Caco-2 (cell line): ENCODE data around the gene JAK1. TPM values are rescaled to one million over a fixed set of nuclear protein-coding genes. Genes with fewer than 3 reads are reported as not detected.

Experiments
- BruUV-seq: library from RNA; stranded (reverse); fragments of 400-500 nt; replicated peaks from 2 replicates; lab custom pipeline; 2021; lab: Mats Ljungman, UMichigan
- CTCF ChIA-PET: fragments of 300-600 bp; sonication (Branson Sonifier 250); formaldehyde crosslinking; loops from one replicate; lab custom pipeline; 2022; ENCODE audit warnings: antibody characterized with exemption; lab: Charles Lee
- POLR2A ChIA-PET: fragments of 300-600 bp; sonication (Branson Sonifier 250); formaldehyde crosslinking; loops from one replicate; lab custom pipeline; 2022; ENCODE audit warnings: antibody characterized with exemption; lab: Charles Lee
- DNase-seq, 2 experiments: peaks; one replicate each; pipeline versions ENCODE4 v3.0.0 to v3.0.0-alpha.2; 2020 to 2022
- H3K27me3 ChIP-seq: replicated peaks from 2 replicates; pipeline ENCODE4 v1.6.0; 2011; ENCODE audit warnings: low read length; ENCODE audit not compliant: control insufficient read depth, insufficient read depth
- H3K36me3 ChIP-seq: 2 replicates; pipeline ENCODE4 v1.5.1; 2011; ENCODE audit warnings: low read length; ENCODE audit not compliant: control insufficient read depth, insufficient read depth
- H3K4me1 ChIP-seq: fragments of 250-450 bp; sonication (Bioruptor Pico); 2 replicates; pipeline ENCODE4 v1.5.1; 2020; ENCODE audit warnings: mild to moderate bottlenecking
- H3K4me3 ChIP-seq: 2 replicates; pipeline ENCODE4 v1.5.1; 2011; ENCODE audit warnings: low read depth, mild to moderate bottlenecking, control low read depth, low read length
- H3K9me3 ChIP-seq: fragments of 250-450 bp; sonication (Bioruptor Pico); 2 replicates; pipeline ENCODE4 v1.5.1; 2020; ENCODE audit warnings: mild to moderate bottlenecking, moderate library complexity
- H3K27ac Mint-ChIP-seq: one replicate; pipeline ENCODE4 v1.8.0; 2022; ENCODE audit warnings: mixed read lengths; ENCODE audit not compliant: unreplicated experiment
- H3K27me3 Mint-ChIP-seq: one replicate; pipeline ENCODE4 v1.8.0; 2022; ENCODE audit warnings: mixed read lengths; ENCODE audit not compliant: insufficient read depth, unreplicated experiment
- H3K36me3 Mint-ChIP-seq: one replicate; pipeline ENCODE4 v1.8.0; 2022; ENCODE audit warnings: mild to moderate bottlenecking, mixed read lengths; ENCODE audit not compliant: insufficient read depth, unreplicated experiment
- H3K4me1 Mint-ChIP-seq: one replicate; pipeline ENCODE4 v1.8.0; 2022; ENCODE audit warnings: low read depth, mixed read lengths; ENCODE audit not compliant: unreplicated experiment
- H3K4me3 Mint-ChIP-seq: one replicate; pipeline ENCODE4 v1.8.0; 2022; ENCODE audit warnings: mild to moderate bottlenecking, moderate library complexity, mixed read lengths; ENCODE audit not compliant: unreplicated experiment
- H3K9me3 Mint-ChIP-seq: one replicate; pipeline ENCODE4 v1.8.0; 2022; ENCODE audit warnings: mixed read lengths; ENCODE audit not compliant: unreplicated experiment
- intact Hi-C: fragments of 100-400 bp; cut with micrococcal nuclease; formaldehyde crosslinking; loops from one replicate; pipeline ENCODE4 v1.10.0; 2022; ENCODE audit not compliant: unreplicated experiment
- total RNA-seq: library from RNA; stranded (reverse); gene quantifications from 2 replicates; pipeline ENCODE4 v1.2.3, GENCODE V29; 2022
- TF ChIP-seq, protein P1 (sequence below), 2 experiments: fragments of 200-600 bp in 1 of 2; IDR thresholded peaks; 1 replicate in 1 of 2; 2 replicates in 1 of 2; pipeline versions ENCODE4 v1.5.1 to v1.8.0; 2011 to 2022; ENCODE audit warnings: antibody characterized with exemption in 1 of 2, control low read depth in 1 of 2, inconsistent platforms in 1 of 2, low read depth in 1 of 2, low read length in 1 of 2, mild to moderate bottlenecking in 1 of 2, moderate library complexity in 1 of 2; ENCODE audit not compliant: insufficient read depth in 1 of 2, severe bottlenecking in 1 of 2, unreplicated experiment in 1 of 2

JAK1 gene
- total RNA-seq, 1 experiment from 2014 or later: 35.5 TPM

DNA sequence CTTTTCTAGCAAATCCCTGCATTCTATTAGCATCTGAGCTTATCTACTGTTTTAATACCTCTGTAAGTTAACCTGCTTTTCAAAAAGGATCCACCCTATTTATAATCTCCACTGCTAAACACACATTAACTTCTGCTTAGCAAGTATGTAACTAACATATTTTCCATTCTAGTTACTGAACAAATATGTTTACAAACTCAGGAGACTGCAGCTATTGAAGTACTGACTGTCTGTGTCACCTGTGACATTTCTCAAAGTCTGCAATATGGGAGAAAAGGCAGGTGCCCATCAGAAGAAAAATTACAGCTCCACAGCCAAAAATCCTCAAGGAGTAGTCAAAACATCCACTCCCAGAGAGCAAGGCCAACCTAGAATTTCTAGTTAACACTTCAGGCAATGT is 88.3 kb downstream of the JAK1 start:
- CTCF ChIA-PET: no interaction called here
- intact Hi-C loops: no loop called here
- no peak overlapping the region for H3K27ac Mint-ChIP-seq

DNA sequence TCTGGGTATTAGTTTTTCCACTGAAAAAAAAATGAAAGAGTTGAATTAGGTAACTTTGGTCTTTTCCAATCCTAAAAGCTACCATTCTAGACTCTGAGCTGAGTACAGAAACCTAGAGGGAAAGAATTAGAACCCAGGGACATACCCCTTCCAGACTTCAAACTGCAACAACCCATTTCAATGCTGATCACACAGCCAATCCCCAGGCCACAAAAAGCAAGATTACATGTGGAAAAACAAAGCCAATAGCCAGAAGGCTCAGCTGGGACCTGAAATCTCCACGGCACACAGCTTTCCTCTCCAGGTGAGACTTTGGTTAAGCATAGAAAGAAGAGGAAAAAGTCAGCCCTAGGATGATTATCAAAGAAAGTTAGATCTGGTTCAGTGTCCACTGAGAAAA is 88.8 kb downstream of the JAK1 start:
- CTCF ChIA-PET: no interaction called here
- H3K4me3 ChIP-seq: no peak overlapping the region
- POLR2A ChIA-PET: no interaction called here
- no peaks in the 10 kb centered on the region for H3K4me1 ChIP-seq
- no peaks in the 10 kb centered on the region for H3K9me3 ChIP-seq
- Mint-ChIP-seq H3K27me3 (no peaks in the 10 kb centered on the region), H3K4me1 (no peaks in the 10 kb centered on the region), H3K9me3 (no peaks in the 10 kb centered on the region), H3K27ac (no peak overlapping the region), H3K36me3 (peaks cover 18% of the 10 kb centered on the region), H3K4me3 (no peak overlapping the region)
- no peaks in the 10 kb centered on the region for H3K36me3 ChIP-seq
- TF ChIP-seq, protein P1, sequence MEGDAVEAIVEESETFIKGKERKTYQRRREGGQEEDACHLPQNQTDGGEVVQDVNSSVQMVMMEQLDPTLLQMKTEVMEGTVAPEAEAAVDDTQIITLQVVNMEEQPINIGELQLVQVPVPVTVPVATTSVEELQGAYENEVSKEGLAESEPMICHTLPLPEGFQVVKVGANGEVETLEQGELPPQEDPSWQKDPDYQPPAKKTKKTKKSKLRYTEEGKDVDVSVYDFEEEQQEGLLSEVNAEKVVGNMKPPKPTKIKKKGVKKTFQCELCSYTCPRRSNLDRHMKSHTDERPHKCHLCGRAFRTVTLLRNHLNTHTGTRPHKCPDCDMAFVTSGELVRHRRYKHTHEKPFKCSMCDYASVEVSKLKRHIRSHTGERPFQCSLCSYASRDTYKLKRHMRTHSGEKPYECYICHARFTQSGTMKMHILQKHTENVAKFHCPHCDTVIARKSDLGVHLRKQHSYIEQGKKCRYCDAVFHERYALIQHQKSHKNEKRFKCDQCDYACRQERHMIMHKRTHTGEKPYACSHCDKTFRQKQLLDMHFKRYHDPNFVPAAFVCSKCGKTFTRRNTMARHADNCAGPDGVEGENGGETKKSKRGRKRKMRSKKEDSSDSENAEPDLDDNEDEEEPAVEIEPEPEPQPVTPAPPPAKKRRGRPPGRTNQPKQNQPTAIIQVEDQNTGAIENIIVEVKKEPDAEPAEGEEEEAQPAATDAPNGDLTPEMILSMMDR (IDR thresholded peaks at IDR 0.05; ENCODE audit: insufficient read depth in 1 of 2, low read depth in 1 of 2, low read length in 1 of 2, severe bottlenecking in 1 of 2, unreplicated experiment in 1 of 2): no peak
- no TSS peak for BruUV-seq
- DNase-seq: no peak
- H3K27me3 ChIP-seq: no peaks in the 10 kb centered on the region
- intact Hi-C loops: no loop called here

More for the DNA sequence above, 88.3 kb downstream of the JAK1 start:
- Mint-ChIP-seq H3K27me3 (no peaks in the 10 kb centered on the region), H3K9me3 (no peaks in the 10 kb centered on the region), H3K4me1 (no peaks in the 10 kb centered on the region), H3K4me3 (no peak overlapping the region), H3K36me3 (peaks cover 18% of the 10 kb centered on the region)
- no peaks in the 10 kb centered on the region for H3K27me3 ChIP-seq
- H3K9me3 ChIP-seq: no peaks in the 10 kb centered on the region
- POLR2A ChIA-PET: no interaction called here
- H3K4me1 ChIP-seq: no peaks in the 10 kb centered on the region
- no TSS peak for BruUV-seq
- H3K4me3 ChIP-seq: no peak overlapping the region
- TF ChIP-seq, protein P1 (IDR thresholded peaks at IDR 0.05; ENCODE audit: insufficient read depth in 1 of 2, low read depth in 1 of 2, low read length in 1 of 2, severe bottlenecking in 1 of 2, unreplicated experiment in 1 of 2): no peak
- DNase-seq: no peak
- no peaks in the 10 kb centered on the region for H3K36me3 ChIP-seq

DNA sequence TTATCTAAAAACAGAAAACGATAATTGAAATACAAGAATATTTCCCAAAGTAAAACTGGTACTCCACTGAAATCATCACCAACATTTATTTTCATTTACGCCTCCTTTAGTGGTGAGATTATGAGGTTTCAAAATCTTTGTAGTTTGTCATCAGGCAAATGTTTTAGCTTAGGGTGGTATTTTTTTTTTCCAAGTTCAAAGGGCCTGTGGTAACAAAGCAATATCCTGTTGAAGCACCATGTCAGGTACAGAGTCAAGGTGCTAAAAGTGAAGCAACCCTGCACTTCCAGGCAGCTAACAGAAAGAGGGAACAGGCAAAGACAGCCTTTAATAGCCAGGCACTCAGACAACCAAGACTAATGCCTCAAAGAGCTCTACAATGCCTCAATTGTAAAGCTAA is 89.2 kb downstream of the JAK1 start:
- no peaks in the 10 kb centered on the region for H3K36me3 ChIP-seq
- no peaks in the 10 kb centered on the region for H3K9me3 ChIP-seq
- BruUV-seq: no TSS peak
- Mint-ChIP-seq H3K27ac (no peak overlapping the region), H3K4me3 (no peak overlapping the region), H3K36me3 (peaks cover 18% of the 10 kb centered on the region), H3K27me3 (no peaks in the 10 kb centered on the region), H3K4me1 (no peaks in the 10 kb centered on the region), H3K9me3 (no peaks in the 10 kb centered on the region)
- no peaks in the 10 kb centered on the region for H3K27me3 ChIP-seq
- no peaks in the 10 kb centered on the region for H3K4me1 ChIP-seq
- no peak overlapping the region for H3K4me3 ChIP-seq
- intact Hi-C loops: no loop called here
- POLR2A ChIA-PET: no interaction called here
- TF ChIP-seq, protein P1 (IDR thresholded peaks at IDR 0.05; ENCODE audit: insufficient read depth in 1 of 2, low read depth in 1 of 2, low read length in 1 of 2, severe bottlenecking in 1 of 2, unreplicated experiment in 1 of 2): no peak
- CTCF ChIA-PET: no interaction called here
- no peak for DNase-seq
